Thymus (tissue), 11 donors: Measurements from ENCODE around the gene MFSD11. TPM values are rescaled to one million over a fixed set of nuclear protein-coding genes. Genes with fewer than 3 reads are reported as not detected.
"Not testable (repeated sequence)": the region's sequence is repeated elsewhere in the genome, so short reads cannot be mapped to it uniquely, and the experiment has no call there.

ENCODE experiments used
- DNase-seq, 9 donors: peaks; one replicate each; pipeline ENCODE4 v3.0.0-alpha.2; 2013; ENCODE audit warnings: low spot score in 9 of 9, low read depth in 6 of 9, missing footprints in 1 of 9
- H3K27ac ChIP-seq, 2 donors: one replicate each; pipeline ENCODE4 v1.5.1; 2013; ENCODE audit warnings: control low read depth in 1 of 2, low read depth in 1 of 2, low read length in 1 of 2, mild to moderate bottlenecking in 1 of 2, moderate library complexity in 1 of 2
- H3K27me3 ChIP-seq, 2 donors: one replicate each; pipeline ENCODE4 v1.5.1; 2013; ENCODE audit warnings: low read length in 1 of 2; ENCODE audit not compliant: control insufficient read depth in 2 of 2, insufficient read depth in 1 of 2
- H3K36me3 ChIP-seq, 2 donors: one replicate each; pipeline ENCODE4 v1.5.1; 2013; ENCODE audit warnings: low read length in 1 of 2, mild to moderate bottlenecking in 1 of 2, moderate library complexity in 1 of 2; ENCODE audit not compliant: control insufficient read depth in 2 of 2, insufficient read depth in 2 of 2
- H3K4me1 ChIP-seq, 2 donors: one replicate each; pipeline ENCODE4 v1.5.1; 2013; ENCODE audit warnings: low read length in 2 of 2; ENCODE audit not compliant: control insufficient read depth in 2 of 2, insufficient read depth in 2 of 2
- H3K4me3 ChIP-seq, 2 donors: one replicate each; pipeline ENCODE4 v1.5.1; 2013; ENCODE audit warnings: low read length in 2 of 2, control low read depth in 1 of 2, mild to moderate bottlenecking in 1 of 2
- H3K9me3 ChIP-seq, 2 donors: one replicate each; pipeline ENCODE4 v1.5.1; 2013; ENCODE audit warnings: low read length in 1 of 2, mild to moderate bottlenecking in 1 of 2; ENCODE audit not compliant: control insufficient read depth in 2 of 2, insufficient read depth in 1 of 2
- WGBS: extraction: QIAGEN DNeasy Blood & Tissue Kit; methylation state at CpG from one replicate; pipeline ENCODE4 v1.1.7; 2013; 5-methylcytosine and 5-hydroxymethylcytosine counted together
- polyA plus RNA-seq: library from polyadenylated mRNA; stranded (reverse); fragments of 200-250 nt; gene quantifications from one replicate; pipeline ENCODE4 v1.2.3, GENCODE V29; 2013
- total RNA-seq: library from RNA; stranded (reverse); fragments of 120-200 nt; gene quantifications from one replicate; pipeline ENCODE4 v1.2.4, GENCODE V29; 2013
- donor health status: healthy.

MFSD11 gene
- total and polyA plus RNA-seq, 2 donors: 16.8 to 17.3 TPM

- Histone ChIP-seq H3K27ac (peak overlapping the region in 1 of 2 donors; percentile 17), H3K4me3 (no peak overlapping the region), H3K36me3 (no peaks in the 10 kb centered on the region), H3K9me3 (no peaks in the 10 kb centered on the region), H3K4me1 (peaks cover 0 to 34% of the 10 kb centered on the region in 2 donors), H3K27me3 (no peaks in the 10 kb centered on the region)
- DNase-seq: no peak
- WGBS: 92% methylated on average over 17 of the region's 17 CpGs
Observed at GRCh38 chr17:76697702-76698465, 40.0 kb upstream of the MFSD11 start.

- not testable (repeated sequence) for H3K27ac ChIP-seq, H3K4me3 ChIP-seq, H3K9me3 ChIP-seq, H3K36me3 ChIP-seq, DNase-seq, H3K27me3 ChIP-seq
- WGBS: 97% methylated on average over 7 of the region's 7 CpGs
- peaks cover 0 to 34% of the 10 kb centered on the region in 2 donors for H3K4me1 ChIP-seq
Observed at GRCh38 chr17:76698466-76698977, 39.4 kb upstream of the MFSD11 start.

- 90% methylated on average over 8 of the region's 8 CpGs for WGBS
- DNase-seq: no peak
- no peak overlapping the region for H3K4me3 ChIP-seq
- no peaks in the 10 kb centered on the region for H3K36me3 ChIP-seq
- H3K9me3 ChIP-seq: no peaks in the 10 kb centered on the region
- H3K4me1 ChIP-seq: peaks cover 0 to 38% of the 10 kb centered on the region in 2 donors
- H3K27me3 ChIP-seq: no peaks in the 10 kb centered on the region
- peak overlapping the region; percentile 66 to 70 for H3K27ac ChIP-seq
Observed at GRCh38 chr17:76700270-76700616, 37.7 kb upstream of the MFSD11 start.

GRCh38 chr17:76700617-76701470 lies 37.1 kb upstream of the MFSD11 start:
- Histone ChIP-seq H3K4me3 (no peak overlapping the region), H3K27me3 (no peaks in the 10 kb centered on the region), H3K36me3 (no peaks in the 10 kb centered on the region), H3K4me1 (peaks cover 0 to 33% of the 10 kb centered on the region in 2 donors), H3K9me3 (no peaks in the 10 kb centered on the region), H3K27ac (peak overlapping the region; percentile 66 to 70)
- no peak for DNase-seq
- 92% methylated on average over 33 of the region's 33 CpGs for WGBS

- 92% methylated on average over 11 of the region's 11 CpGs for WGBS
Observed at GRCh38 chr17:76701471-76701967, 36.4 kb upstream of the MFSD11 start.

GRCh38 chr17:76702076-76702475 lies 35.8 kb upstream of the MFSD11 start:
- no peak for DNase-seq
- WGBS: 74% methylated on average over 2 of the region's 2 CpGs
- peaks cover 0 to 26% of the 10 kb centered on the region in 2 donors for H3K4me1 ChIP-seq
- H3K27ac ChIP-seq: no peak overlapping the region
- H3K9me3 ChIP-seq: no peaks in the 10 kb centered on the region
- H3K36me3 ChIP-seq: no peaks in the 10 kb centered on the region
- H3K27me3 ChIP-seq: no peaks in the 10 kb centered on the region
- no peak overlapping the region for H3K4me3 ChIP-seq

More at GRCh38 chr17:76701471-76701967, 36.4 kb upstream of the MFSD11 start:
- DNase-seq: no peak
- Histone ChIP-seq H3K27ac (peak overlapping the region; percentile 10 to 55), H3K4me3 (no peak overlapping the region), H3K36me3 (no peaks in the 10 kb centered on the region), H3K9me3 (no peaks in the 10 kb centered on the region), H3K27me3 (no peaks in the 10 kb centered on the region), H3K4me1 (peaks cover 0 to 32% of the 10 kb centered on the region in 2 donors)

DNA sequence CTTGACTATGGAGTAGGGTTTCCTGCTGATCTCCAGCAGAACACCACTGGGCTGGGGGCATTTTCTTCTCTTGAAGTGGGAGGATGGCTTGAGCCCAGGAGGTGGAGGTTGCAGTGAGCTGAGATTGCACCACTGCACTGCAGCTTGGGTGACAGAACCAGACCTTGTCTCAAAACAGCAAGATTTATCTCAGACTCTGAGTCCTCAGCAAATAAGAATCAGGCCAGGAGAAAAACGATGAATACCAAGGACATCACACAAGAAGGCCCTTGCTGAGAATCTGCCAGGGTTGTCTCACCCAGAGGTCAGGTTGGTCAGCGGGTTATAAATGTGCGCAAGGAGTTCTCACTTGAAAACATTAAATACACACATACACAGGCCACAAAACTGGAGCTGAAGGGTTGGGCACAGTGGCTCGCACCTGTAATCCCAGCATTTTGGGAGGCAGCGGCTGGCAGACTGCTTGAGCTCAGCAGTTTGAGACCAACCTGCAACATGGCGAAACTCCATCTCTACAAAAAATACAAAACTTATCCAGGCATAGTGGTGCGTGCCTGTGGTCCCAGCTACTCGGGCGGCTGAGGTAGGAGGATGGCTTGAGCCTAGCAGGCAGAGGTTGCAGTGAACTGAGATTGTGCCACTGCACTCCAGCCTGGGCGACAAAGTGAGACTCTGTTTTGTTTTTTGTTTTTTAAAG lies 34.8 kb upstream of the MFSD11 start:
- H3K36me3 ChIP-seq: no peaks in the 10 kb centered on the region
- no peaks in the 10 kb centered on the region for H3K27me3 ChIP-seq
- no peak overlapping the region for H3K27ac ChIP-seq
- H3K4me1 ChIP-seq: peaks cover 0 to 16% of the 10 kb centered on the region in 2 donors
- no peaks in the 10 kb centered on the region for H3K9me3 ChIP-seq
- WGBS: 97% methylated on average over 10 of the region's 10 CpGs
- no peak for DNase-seq
- H3K4me3 ChIP-seq: no peak overlapping the region

DNA sequence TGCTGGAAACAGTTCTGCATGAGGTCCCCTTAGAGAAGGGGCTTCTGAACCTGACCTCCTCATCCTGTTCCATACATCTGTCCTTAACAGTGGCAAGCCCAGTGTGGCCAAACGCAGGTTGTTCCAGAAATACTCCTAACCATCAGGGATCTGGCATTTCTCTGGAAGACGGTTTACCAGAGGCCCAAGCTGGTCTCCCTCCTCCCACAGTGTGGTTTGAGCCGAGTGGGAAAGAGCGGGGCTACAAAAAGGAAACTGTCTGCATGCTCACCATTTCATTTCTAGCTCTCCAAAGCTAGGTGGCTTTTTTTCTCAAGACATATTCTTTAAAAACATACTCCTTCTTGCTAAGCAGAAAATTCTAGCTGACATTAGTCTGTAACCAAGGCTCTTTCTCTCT lies 33.1 kb upstream of the MFSD11 start:
- Histone ChIP-seq H3K36me3 (no peaks in the 10 kb centered on the region), H3K27me3 (peaks cover 0 to 11% of the 10 kb centered on the region in 2 donors), H3K4me1 (peaks cover 0 to 20% of the 10 kb centered on the region in 2 donors), H3K4me3 (no peak overlapping the region), H3K9me3 (no peaks in the 10 kb centered on the region), H3K27ac (no peak overlapping the region)
- WGBS: 42% methylated on average over 4 of the region's 4 CpGs
- no peak for DNase-seq
